ENCODE results near the gene FABP3. TPM values are rescaled to one million over a fixed set of nuclear protein-coding genes. Genes with fewer than 3 reads are reported as not detected.

FABP3 gene
- total and polyA plus RNA-seq, 8 donors, result 7.6 to 73.5 (median 43.0) TPM; not detected in 1

DNA sequence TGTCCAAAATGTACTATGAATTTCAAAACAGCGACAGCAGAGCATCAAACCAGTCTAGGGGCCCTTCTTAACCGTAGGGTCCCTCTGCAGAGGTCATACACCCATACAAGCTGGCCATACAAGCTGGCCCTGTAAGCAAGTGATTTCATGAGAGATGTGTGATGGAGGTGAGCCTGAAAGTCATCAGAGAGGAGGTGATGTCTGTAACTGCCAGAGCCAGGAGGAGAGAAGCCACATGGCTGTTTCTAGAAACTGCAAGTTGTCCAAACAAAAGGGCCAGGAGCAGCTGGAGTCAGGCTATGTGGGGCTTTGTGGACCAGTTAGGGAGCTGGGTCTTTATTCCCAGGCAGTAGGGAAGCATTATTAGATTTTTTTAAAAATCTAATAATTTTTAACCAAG, 25.4 kb upstream of the FABP3 start:
- intact Hi-C loops (cut with DNase I; ENCODE audit: low total_unique reads), result no loop called here
- TF ChIP-seq POLR2AphosphoS5 (IDR thresholded peaks at IDR 0.05) (no peak), POLR2A (IDR thresholded peaks at IDR 0.05) (no peak), EP300 (IDR thresholded peaks at IDR 0.05) (no peak)
- TF ChIP-seq, protein P1, sequence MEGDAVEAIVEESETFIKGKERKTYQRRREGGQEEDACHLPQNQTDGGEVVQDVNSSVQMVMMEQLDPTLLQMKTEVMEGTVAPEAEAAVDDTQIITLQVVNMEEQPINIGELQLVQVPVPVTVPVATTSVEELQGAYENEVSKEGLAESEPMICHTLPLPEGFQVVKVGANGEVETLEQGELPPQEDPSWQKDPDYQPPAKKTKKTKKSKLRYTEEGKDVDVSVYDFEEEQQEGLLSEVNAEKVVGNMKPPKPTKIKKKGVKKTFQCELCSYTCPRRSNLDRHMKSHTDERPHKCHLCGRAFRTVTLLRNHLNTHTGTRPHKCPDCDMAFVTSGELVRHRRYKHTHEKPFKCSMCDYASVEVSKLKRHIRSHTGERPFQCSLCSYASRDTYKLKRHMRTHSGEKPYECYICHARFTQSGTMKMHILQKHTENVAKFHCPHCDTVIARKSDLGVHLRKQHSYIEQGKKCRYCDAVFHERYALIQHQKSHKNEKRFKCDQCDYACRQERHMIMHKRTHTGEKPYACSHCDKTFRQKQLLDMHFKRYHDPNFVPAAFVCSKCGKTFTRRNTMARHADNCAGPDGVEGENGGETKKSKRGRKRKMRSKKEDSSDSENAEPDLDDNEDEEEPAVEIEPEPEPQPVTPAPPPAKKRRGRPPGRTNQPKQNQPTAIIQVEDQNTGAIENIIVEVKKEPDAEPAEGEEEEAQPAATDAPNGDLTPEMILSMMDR (IDR thresholded peaks at IDR 0.05), result no peak

DNA sequence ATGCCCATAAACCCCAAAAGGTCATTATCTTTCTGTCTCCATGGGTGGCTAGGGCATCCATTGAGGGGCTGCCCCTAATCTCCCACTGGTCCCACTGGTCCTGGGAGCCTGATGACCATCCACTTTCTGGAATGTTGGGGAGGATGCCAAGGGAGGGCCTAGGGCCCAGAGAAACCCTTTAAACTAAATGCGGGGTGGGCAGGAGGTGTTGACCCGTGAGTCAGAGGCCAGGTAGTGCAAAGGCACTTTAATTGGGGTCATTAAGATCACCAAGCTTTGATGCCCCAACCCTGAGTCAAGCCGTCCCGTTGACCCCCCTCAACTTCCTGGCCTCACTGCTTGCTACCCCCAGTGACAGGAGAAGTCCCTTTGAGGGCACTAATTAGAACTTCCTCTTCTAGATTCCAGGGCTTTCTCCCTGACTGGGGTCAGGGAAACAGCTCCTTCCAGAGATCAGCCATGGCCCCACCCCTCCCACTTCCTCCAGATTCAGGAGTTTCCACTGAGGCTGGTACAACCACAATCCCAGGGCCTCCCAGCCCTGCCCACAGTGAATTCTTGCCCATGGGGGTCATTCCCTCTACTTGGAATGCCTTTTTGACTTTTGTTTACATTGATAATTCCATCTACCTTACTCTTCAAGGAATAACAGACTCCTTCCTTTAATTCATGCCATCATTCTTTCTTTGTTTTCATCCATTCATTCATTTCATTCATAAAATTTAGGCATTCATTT, 24.7 kb upstream of the FABP3 start:
- WGBS, 5 donors, result 73 to 88% (median 80%) methylated on average over 4 of the region's 4 CpGs
- Histone ChIP-seq H3K27me3 (peaks cover 0 to 5% (median 0%) of the 10 kb centered on the region in 3 donors), H3K4me1 (peaks cover 5 to 13% (median 12%) of the 10 kb centered on the region in 4 donors), H3K27ac (no peak overlapping the region), H3K36me3 (no peaks in the 10 kb centered on the region), H3K9me3 (no peaks in the 10 kb centered on the region), H3K4me3 (no peak overlapping the region)
- intact Hi-C loops (cut with DNase I; ENCODE audit: low total_unique reads), result no loop called here
- TF ChIP-seq, protein P1 (IDR thresholded peaks at IDR 0.05), result no peak
- no peak for TF ChIP-seq POLR2AphosphoS5 (IDR thresholded peaks at IDR 0.05)
- no peak for TF ChIP-seq POLR2A (IDR thresholded peaks at IDR 0.05)
- no peak for TF ChIP-seq EP300 (IDR thresholded peaks at IDR 0.05)
- no peak for DNase-seq

More for the DNA sequence above, 25.4 kb upstream of the FABP3 start:
- H3K27ac ChIP-seq, result no peak overlapping the region
- peaks cover 5 to 13% (median 12%) of the 10 kb centered on the region in 4 donors for H3K4me1 ChIP-seq
- DNase-seq, result no peak
- no peak overlapping the region for H3K4me3 ChIP-seq
- WGBS, 5 donors, result 82 to 100% (median 88%) methylated on average over 2 of the region's 2 CpGs
- no peaks in the 10 kb centered on the region for H3K9me3 ChIP-seq
- H3K27me3 ChIP-seq, result peaks cover 0 to 5% (median 0%) of the 10 kb centered on the region in 3 donors
- H3K36me3 ChIP-seq, result no peaks in the 10 kb centered on the region

DNA sequence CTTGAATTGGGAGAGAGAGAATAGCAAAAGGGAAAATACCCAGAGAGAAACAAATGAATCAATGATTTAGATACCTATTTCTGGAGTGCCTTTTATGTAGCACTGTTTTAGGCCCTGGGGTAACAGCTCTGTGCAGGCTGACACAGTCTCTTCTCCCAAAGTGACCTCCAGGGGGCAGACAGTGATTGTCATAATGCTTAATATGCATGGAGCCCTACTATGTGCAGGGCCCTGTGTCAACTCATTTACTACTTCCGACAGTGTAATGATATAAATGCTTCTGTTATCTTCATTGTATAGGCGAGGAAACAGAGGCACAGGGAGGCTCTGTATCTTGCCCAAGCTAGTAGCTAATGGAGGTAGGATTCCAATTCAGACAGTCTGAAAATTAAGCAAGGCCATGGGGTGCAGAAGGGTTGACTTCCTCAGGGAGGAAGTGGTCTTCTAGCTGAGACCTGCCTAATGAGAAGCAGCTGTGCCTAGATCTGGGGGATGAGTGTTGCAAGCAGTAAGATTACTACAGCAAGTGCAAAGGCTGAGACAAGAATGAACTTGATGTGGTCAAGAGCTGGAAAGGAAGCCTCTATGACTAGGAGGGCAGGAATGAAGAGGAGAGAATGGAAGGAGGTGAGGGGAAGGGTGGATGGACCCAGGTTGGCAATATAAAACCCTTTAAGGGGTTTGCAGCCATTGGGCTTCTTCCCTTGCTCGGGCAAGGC, 23.9 kb upstream of the FABP3 start:
- no peak for DNase-seq
- Histone ChIP-seq H3K36me3 (no peaks in the 10 kb centered on the region), H3K4me1 (peaks cover 5 to 13% (median 12%) of the 10 kb centered on the region in 4 donors), H3K27ac (no peak overlapping the region), H3K9me3 (no peaks in the 10 kb centered on the region), H3K4me3 (no peak overlapping the region), H3K27me3 (peaks cover 0 to 5% (median 0%) of the 10 kb centered on the region in 3 donors)
- 89 to 96% (median 93%) methylated on average over 3 of the region's 3 CpGs for WGBS, 5 donors
- intact Hi-C loops (cut with DNase I; ENCODE audit: low total_unique reads), result no loop called here
- no peak for TF ChIP-seq EP300 (IDR thresholded peaks at IDR 0.05)

DNA sequence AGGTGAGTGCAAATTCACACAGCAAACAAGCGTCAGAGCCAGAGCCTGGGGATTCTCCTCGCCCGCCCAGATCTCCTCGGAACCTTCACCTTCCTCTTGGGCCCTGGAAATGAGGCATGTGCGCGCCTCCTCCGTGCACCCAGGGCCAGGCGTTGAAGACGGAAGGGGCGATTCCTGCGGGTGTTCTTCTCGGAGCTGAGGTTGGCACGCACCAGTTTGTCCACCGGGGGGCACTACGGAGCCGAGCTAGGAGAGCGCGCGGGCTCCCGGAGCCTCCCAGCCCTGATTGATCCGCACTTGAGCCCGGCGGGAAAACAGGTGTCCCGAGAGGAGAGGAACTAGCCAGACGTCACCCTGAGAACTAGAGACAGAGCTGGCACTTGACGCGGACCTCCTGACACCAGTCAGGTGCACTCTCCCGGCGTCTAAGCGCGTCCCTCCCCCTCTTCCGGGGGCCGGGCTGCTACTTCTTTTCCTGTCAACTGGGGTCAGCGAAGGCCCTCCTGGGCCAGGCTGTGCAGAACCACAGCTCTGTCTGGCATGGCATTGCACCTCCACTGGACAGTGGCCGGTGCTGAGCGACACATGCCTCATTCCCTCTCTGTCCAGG, 21.8 kb upstream of the FABP3 start:
- Histone ChIP-seq H3K9me3 (no peaks in the 10 kb centered on the region), H3K4me3 (peak overlapping the region; percentile 24 to 39 (median 32)), H3K4me1 (peaks cover 5 to 14% (median 12%) of the 10 kb centered on the region in 4 donors), H3K27me3 (peaks cover 0 to 5% (median 0%) of the 10 kb centered on the region in 3 donors), H3K36me3 (no peaks in the 10 kb centered on the region), H3K27ac (no peak overlapping the region)
- no peak for TF ChIP-seq EP300 (IDR thresholded peaks at IDR 0.05)
- TF ChIP-seq POLR2AphosphoS5 (IDR thresholded peaks at IDR 0.05), result peak in 1 of 3 donors; percentile 55
- TF ChIP-seq, protein P1 (IDR thresholded peaks at IDR 0.05), result peak in 5 of 7 experiments; percentile 75 to 88 (median 84)
- TF ChIP-seq POLR2A (IDR thresholded peaks at IDR 0.05), result no peak
- 2 to 5% (median 2%) methylated on average over 12 to 36 of the region's 36 CpGs for WGBS, 5 donors
- intact Hi-C loops (cut with DNase I; ENCODE audit: low total_unique reads), result loop anchor here (5.0 kb wide), 1 partner anchor 153 kb away; no protein-coding TSS in a partner anchor
- peak; percentile 93 to 95 for DNase-seq
